ENCODE data around the gene HSPG2.

GRCh38 chr1:21783679-21784603, 153.2 kb downstream of the HSPG2 start:
- TF ChIP-seq, protein P1, sequence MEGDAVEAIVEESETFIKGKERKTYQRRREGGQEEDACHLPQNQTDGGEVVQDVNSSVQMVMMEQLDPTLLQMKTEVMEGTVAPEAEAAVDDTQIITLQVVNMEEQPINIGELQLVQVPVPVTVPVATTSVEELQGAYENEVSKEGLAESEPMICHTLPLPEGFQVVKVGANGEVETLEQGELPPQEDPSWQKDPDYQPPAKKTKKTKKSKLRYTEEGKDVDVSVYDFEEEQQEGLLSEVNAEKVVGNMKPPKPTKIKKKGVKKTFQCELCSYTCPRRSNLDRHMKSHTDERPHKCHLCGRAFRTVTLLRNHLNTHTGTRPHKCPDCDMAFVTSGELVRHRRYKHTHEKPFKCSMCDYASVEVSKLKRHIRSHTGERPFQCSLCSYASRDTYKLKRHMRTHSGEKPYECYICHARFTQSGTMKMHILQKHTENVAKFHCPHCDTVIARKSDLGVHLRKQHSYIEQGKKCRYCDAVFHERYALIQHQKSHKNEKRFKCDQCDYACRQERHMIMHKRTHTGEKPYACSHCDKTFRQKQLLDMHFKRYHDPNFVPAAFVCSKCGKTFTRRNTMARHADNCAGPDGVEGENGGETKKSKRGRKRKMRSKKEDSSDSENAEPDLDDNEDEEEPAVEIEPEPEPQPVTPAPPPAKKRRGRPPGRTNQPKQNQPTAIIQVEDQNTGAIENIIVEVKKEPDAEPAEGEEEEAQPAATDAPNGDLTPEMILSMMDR (IDR thresholded peaks at IDR 0.05): no peak
- no peak for TF ChIP-seq POLR2A (IDR thresholded peaks at IDR 0.05)

Data from thyroid gland (tissue), 4 donors.